ENCODE data around the gene GSX1.
"Not testable (repeated sequence)": the region's sequence is repeated elsewhere in the genome, so short reads cannot be mapped to it uniquely, and the experiment has no call there.

Gene GSX1

DNA sequence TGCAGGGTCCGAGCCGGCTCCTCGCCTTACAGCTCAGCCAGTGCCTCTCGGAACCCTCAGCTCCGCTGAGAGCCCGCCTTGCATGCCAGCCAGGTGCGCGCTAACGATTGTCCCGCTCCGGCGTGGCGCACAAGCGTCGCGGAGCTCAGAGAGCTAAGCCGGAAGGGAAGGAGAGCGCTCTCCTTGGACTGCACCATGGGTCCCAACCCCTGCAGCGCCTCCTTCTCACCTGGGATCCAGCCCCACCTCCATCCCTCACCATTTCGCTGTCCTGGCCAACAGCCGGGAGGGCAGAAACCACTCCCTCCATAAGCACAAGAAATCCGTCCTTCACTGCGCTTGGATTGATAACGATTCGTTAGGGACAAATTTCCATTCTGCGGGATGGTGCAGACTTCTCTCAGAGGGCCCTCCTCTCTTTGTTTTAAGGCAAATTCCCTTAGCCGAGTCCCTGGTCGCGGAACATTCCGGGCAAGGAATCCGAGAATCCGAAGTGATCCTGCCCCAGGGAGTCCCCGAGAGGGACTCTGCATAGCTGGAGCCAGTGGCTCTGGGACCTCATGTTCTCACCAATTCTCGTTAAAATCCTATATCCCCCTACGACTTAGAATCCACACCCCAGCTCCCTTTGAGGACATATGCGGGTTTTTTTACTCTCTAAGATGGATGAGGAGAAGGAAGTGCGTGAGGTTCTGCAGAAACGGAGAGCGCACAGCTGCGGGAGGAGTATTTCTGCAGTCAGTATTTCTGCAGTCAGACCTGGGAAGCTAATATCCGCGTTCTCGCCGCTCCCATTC lies 2.8 kb downstream of the GSX1 start:
- DNase-seq: no peak

GRCh38 chr13:27795718-27796019 lies 3.4 kb downstream of the GSX1 start:
- DNase-seq: no peak

- no peak for DNase-seq
These were observed 4.4 kb downstream of the GSX1 start for GRCh38 chr13:27796544-27797227.

DNA sequence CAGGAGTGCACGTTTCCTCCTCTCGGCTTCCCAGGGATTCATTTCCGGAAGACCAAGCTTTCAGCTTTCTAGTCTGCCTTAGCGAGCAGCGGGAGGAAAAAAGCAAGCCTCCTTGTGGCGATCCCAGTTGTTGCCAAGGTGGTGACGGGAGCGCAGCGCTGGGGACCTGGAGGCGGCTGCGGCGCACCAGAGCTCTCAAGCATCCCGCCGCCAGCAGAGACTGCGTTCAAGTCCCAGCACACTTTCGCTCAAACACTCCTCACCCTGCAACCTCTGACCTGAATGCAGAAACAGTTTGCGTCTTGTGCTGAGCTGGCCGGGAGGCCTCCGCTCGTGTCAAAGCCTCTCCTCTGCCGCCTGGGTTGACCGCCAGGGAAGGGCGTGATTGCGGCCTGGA lies 4.9 kb downstream of the GSX1 start:
- peak; percentile 32 for DNase-seq

- no peak for DNase-seq
These were observed 14.6 kb downstream of the GSX1 start for GRCh38 chr13:27806744-27807387.

GRCh38 chr13:27808851-27809550 lies 16.7 kb downstream of the GSX1 start:
- DNase-seq: peak; percentile 34

DNA sequence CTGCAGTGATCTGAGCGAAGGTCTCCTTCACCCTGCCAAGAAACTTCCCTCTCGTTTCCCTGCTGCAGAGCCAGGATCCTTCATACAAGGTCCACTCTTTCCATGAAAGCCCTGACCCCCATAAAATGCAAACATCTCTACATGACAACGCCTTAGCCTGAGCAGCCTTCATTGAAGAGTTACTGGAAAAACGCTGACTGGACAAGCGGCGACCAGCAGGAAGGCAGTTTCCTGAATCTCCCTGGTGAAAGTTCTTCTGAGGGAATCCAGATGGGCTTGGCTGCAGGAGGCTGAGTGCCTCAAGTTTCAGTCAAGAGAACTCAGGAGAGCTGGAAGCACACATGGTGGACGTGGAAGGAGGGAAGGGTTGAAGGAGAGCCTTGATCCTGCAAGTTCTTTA lies 17.7 kb downstream of the GSX1 start:
- no peak for DNase-seq

GRCh38 chr13:27810461-27810860 lies 18.2 kb downstream of the GSX1 start:
- no peak for DNase-seq

DNA sequence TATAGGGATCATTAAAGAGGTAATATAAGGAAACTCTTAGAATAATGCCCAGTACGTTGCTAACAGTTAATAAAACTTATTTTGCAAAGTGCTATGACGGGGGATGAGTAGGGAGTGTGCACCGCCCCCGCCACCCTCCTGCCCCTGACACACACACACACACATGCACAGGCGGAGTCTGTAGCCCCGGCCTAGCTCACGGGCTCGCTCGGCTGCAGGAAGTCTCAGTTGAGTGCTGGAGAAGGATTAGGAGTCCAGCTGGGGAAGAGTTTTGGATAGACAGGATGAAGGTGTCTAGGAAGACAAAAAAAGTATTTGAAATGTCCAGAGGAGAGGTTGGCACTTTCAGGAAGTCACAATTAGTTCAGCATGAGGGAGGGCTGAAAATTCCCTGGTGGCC lies 21.5 kb downstream of the GSX1 start:
- DNase-seq: no peak

DNA sequence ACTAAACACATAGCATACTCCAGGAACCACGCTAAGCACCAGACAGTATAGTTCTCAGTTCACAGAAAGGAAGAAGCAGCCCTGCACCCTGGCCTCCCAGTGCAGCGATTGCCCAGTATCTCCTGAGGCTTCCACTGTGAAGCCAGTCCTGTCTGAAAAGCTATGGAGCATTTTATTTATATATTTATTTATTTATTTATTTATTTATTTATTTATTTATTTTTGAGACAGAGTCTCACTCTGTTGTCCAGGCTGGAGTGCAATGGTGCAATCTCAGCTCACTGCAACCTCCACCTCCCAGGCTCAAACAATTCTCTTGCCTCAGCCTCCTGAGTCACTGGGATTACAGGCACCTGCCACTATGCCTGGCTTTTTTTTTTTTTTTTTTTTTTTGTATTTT lies 25.5 kb downstream of the GSX1 start:
- DNase-seq: not testable (repeated sequence)

GRCh38 chr13:27820524-27821482 lies 28.5 kb downstream of the GSX1 start:
- DNase-seq: no peak

GRCh38 chr13:27821566-27821965 lies 29.3 kb downstream of the GSX1 start:
- DNase-seq: no peak

DNA sequence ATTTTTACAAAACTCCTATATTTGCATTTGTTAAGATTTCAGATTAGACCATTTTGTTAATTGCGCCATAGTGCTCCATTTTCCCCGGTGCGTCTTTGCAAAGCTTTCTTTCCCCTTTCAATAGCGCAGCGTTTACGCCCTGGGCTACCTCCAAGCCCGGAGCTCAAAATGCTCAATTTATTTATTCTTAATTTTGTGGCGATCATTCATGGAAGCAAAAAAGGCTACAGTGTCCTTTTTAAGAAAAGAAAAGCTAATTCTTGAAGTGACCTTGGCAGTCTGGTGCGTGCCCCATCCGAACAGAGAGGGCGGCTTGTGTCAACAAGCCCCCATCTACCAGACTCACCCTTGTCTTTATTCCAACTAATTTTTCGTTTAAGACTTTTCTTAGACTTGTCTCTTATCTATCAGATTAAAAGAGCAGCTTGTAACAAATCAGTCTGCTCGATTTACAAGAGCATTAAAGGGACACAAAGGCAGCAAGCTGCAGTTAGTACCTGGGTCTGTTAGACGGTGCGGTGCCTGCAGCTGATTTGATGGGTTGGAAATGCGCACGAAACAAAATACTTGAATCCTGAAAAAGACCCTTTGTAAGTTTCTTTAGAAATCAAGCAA lies 30.1 kb downstream of the GSX1 start:
- DNase-seq: no peak

DNA sequence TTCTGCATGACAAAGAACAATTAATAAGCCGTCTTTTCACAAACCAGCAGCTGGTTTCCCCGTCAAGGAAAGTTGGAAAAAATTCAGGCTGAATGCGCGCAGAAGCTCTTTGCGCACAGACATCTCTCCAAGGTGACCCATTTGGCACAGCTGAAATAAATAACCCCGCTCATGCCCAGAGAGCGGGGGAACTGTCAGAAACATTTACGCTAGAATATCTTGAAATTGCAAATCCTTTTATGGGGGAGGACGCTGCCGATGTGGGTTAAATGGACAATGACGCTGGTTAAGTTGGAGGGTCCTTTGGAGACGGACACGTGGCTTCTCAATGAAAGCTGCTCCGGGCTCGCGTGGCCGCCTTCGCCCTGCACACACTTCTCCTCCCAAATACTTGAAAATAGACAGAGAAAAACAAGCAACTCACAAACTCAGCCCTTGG lies 30.6 kb downstream of the GSX1 start:
- DNase-seq: no peak

- no peak for DNase-seq
These were observed 31.8 kb downstream of the GSX1 start for GRCh38 chr13:27824121-27824520.

DNA sequence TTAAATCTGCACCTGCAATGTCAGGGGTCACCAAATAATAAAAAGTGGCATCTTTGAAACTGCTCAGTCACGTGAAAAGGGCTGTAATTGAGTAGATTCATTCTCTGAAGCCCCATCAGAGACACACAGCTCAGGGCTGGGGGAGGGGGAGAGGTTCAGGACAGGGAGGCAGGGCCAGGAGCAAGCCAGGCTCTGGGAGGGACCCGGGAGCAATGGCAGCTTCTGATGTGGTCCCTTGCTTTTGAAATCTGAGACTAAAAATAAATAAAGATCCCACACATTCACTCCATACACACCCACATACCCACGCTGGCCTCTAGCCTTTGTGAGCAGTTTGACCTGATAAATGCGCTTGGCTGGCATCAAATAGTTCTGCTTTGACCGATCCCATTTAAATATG lies 32.8 kb downstream of the GSX1 start:
- no peak for DNase-seq

DNA sequence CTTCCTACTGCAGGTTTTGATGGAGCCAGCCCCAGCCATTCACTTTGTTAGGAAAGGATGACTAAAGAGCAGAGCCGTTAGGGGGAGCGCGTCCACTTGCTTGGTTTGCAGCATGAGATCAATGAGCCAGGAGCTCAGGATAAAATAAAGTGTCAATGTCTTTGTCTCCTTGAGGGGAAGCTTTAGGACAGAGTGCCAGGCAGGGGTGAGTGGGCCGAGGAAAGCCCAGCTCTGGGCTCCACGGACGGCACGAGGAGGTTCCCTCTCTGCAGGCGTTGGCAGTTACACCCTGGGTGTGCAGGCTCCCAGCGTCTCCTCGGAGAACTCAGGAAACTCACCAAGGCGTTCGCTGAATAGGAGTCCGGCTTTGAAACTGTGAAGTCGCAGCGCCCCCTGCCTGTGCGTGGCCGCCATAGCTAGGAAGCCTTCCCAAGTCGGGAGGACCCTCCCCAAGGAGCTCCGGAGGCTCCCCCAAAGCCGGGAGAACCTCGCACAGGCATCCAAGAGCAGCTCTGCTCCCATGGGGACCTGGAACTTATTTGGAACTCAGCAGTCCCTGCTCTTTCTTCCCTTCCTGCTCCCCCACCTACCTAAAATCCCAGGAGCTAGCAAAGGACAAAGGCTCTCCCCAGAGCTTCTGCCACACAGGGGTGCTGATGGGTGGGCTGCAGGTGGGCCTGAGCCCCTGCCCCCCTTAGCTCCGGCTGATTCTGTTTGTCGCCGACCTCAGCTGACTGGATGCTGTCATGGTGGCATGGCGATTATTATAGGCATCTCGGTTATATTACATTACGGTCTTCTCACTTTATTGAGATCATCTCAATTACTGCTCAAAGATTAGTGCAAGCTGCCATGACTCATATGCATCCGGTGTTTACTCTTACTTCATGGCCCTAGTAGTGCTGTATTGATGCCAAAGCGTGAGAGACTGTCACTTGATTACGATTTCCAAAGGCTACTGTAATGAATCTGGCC lies 34.4 kb downstream of the GSX1 start:
- peak; percentile 74 for DNase-seq

DNA sequence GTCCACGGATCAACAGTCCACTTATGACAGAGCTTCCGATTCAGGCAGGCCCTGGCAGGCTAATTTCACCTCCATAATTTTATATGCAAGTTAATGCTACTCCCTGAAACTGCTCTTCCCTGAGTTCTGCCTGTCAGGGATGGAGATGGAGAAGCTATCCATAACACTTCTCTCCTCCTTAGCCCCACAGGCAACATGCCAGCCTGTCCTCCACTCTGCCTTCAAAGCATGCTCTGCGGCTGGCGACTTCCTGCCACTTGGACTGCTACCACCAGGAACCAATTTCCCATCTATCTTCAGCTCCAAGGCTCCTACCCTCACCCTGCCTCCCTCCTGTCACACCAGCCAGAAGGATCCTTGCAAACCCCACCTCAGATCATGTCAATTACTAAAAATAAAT lies 35.4 kb downstream of the GSX1 start:
- no peak for DNase-seq

DNA sequence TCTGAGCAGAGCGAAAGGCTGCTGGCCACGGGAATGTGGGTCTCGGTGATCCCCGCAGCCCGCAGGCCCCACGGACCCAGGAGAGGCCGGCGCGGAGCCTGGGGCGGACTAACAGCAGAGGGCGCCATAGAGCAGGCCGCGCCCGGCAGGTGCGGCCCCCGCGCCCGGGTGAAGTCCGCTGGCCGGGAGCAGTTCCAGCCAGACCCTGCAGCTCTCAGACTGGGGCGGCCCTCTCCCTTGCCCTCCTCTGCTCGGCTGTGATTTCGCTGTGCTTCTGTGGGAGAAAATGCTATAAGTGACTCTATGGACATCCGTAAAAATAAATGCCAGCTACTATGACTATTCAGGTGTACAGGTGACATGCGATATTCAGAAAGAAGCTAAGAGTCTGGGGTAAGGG lies 37.7 kb downstream of the GSX1 start:
- DNase-seq: no peak

- no peak for DNase-seq
These were observed 40.9 kb downstream of the GSX1 start for GRCh38 chr13:27833206-27833605.

GRCh38 chr13:27834095-27834494 lies 41.8 kb downstream of the GSX1 start:
- no peak for DNase-seq
